Activated B cell treated with CpG ODN at 0.5 μM for 24 hours (primary cell): Measurements from ENCODE around the gene DNAJB4. TPM values are rescaled to one million over a fixed set of nuclear protein-coding genes. Genes with fewer than 3 reads are reported as not detected.

Source experiments
- ATAC-seq: fragments of 200-7000 bp; cut with Tn5 transposase; one replicate; pipeline ENCODE4 v1.10.0; 2021; ENCODE audit warnings: low read depth, mild to moderate bottlenecking, moderate library complexity
- CTCF ChIA-PET: fragments of 350-600 bp; sonication (Branson Sonifier 250); formaldehyde crosslinking; loops from one replicate; lab custom pipeline; 2021; ENCODE audit warnings: antibody characterized with exemption; lab: Charles Lee
- POLR2A ChIA-PET: fragments of 350-600 bp; sonication (Branson Sonifier 250); formaldehyde crosslinking; loops from one replicate; lab custom pipeline; 2021; ENCODE audit warnings: antibody characterized with exemption; lab: Charles Lee
- DNase-seq: peaks from one replicate; pipeline ENCODE4 v3.0.0; 2022
- H3K27ac Mint-ChIP-seq: one replicate; pipeline ENCODE4 v1.8.0; 2020; ENCODE audit warnings: mixed read lengths
- H3K27me3 Mint-ChIP-seq: one replicate; pipeline ENCODE4 v1.8.0; 2021; ENCODE audit warnings: mixed read lengths
- H3K36me3 Mint-ChIP-seq: one replicate; pipeline ENCODE4 v1.8.0; 2021; ENCODE audit warnings: low read depth, mixed read lengths
- H3K4me1 Mint-ChIP-seq: one replicate; pipeline ENCODE4 v1.8.0; 2021; ENCODE audit warnings: mixed read lengths
- H3K4me3 Mint-ChIP-seq: one replicate; pipeline ENCODE4 v1.8.0; 2020; ENCODE audit warnings: mild to moderate bottlenecking, mixed read lengths
- H3K9me3 Mint-ChIP-seq: one replicate; pipeline ENCODE4 v1.8.0; 2020; ENCODE audit warnings: mixed read lengths
- CTCF ChIP-seq: fragments of 200-600 bp; IDR thresholded peaks from one replicate; pipeline ENCODE4 v1.8.0; 2022; ENCODE audit warnings: antibody characterized with exemption, mild to moderate bottlenecking
- intact Hi-C: fragments of 100-400 bp; cut with micrococcal nuclease; formaldehyde crosslinking; loops from one replicate; pipeline ENCODE4 v1.15.1; 2024
- total RNA-seq: library from RNA; stranded (reverse); gene quantifications from 2 replicates; pipeline ENCODE4 v1.2.3, GENCODE V29; 2022

The DNAJB4 gene
- total RNA-seq, 1 donor from 2014 or later: 11.9 TPM

- POLR2A ChIA-PET: no interaction called here
- H3K4me1 Mint-ChIP-seq: peaks cover 6% of the 10 kb centered on the region
- DNase-seq: no peak
- no peak overlapping the region for H3K27ac Mint-ChIP-seq
- no peak for TF ChIP-seq CTCF
- H3K36me3 Mint-ChIP-seq: no peaks in the 10 kb centered on the region
- no peak overlapping the region for H3K4me3 Mint-ChIP-seq
- no peak for ATAC-seq
- intact Hi-C loops: no loop called here
- no peaks in the 10 kb centered on the region for H3K9me3 Mint-ChIP-seq
- H3K27me3 Mint-ChIP-seq: no peaks in the 10 kb centered on the region
- CTCF ChIA-PET: interaction anchor here (0.5 kb wide), 1 partner anchor 312 kb away, joined by 3 read pairs; no protein-coding TSS in a partner anchor
Observed at GRCh38 chr1:78038491-78038939, 33.8 kb downstream of the DNAJB4 start.

- no peak for TF ChIP-seq CTCF
- CTCF ChIA-PET: no interaction called here
- no peaks in the 10 kb centered on the region for H3K9me3 Mint-ChIP-seq
- no peak overlapping the region for H3K27ac Mint-ChIP-seq
- peaks cover 13% of the 10 kb centered on the region for H3K4me1 Mint-ChIP-seq
- no peak overlapping the region for H3K4me3 Mint-ChIP-seq
- POLR2A ChIA-PET: interaction anchor here (0.6 kb wide), 1 partner anchor 39 kb away, joined by 3 read pairs; no protein-coding TSS in a partner anchor
- H3K36me3 Mint-ChIP-seq: no peaks in the 10 kb centered on the region
- ATAC-seq (no peak), DNase-seq (no peak)
- intact Hi-C loops: no loop called here
- peaks cover 12% of the 10 kb centered on the region for H3K27me3 Mint-ChIP-seq
Observed at GRCh38 chr1:78040484-78041089, 35.8 kb downstream of the DNAJB4 start.

- intact Hi-C loops: no loop called here
- ATAC-seq (no peak), DNase-seq (no peak)
- CTCF ChIA-PET: no interaction called here
- no peaks in the 10 kb centered on the region for H3K36me3 Mint-ChIP-seq
- peaks cover 30% of the 10 kb centered on the region for H3K27me3 Mint-ChIP-seq
- H3K27ac Mint-ChIP-seq: no peak overlapping the region
- peaks cover 22% of the 10 kb centered on the region for H3K4me1 Mint-ChIP-seq
- TF ChIP-seq CTCF: no peak
- no peaks in the 10 kb centered on the region for H3K9me3 Mint-ChIP-seq
- POLR2A ChIA-PET: interaction anchor here (0.7 kb wide), 1 partner anchor 67 kb away, joined by 3 read pairs; no protein-coding TSS in a partner anchor
- no peak overlapping the region for H3K4me3 Mint-ChIP-seq
Observed at GRCh38 chr1:78043436-78043835, 38.7 kb downstream of the DNAJB4 start.

GRCh38 chr1:78044796-78045562, 40.2 kb downstream of the DNAJB4 start:
- Mint-ChIP-seq H3K36me3 (no peaks in the 10 kb centered on the region), H3K4me1 (peaks cover 22% of the 10 kb centered on the region), H3K27me3 (peaks cover 39% of the 10 kb centered on the region), H3K4me3 (peak overlapping the region; percentile 73), H3K27ac (no peak overlapping the region), H3K9me3 (no peaks in the 10 kb centered on the region)
- no peak for DNase-seq
- ATAC-seq: no peak
- no peak for TF ChIP-seq CTCF
- ChIA-PET CTCF (no interaction called here), POLR2A (interaction anchor here (0.6 to 1.1 kb wide), 2 partner anchors 40 to 266 kb away, joined by 3 to 4 read pairs; partner anchors contain the start of genes DNAJB4 and MIGA1)
- intact Hi-C loops: no loop called here

GRCh38 chr1:78045563-78045925, 40.8 kb downstream of the DNAJB4 start:
- Mint-ChIP-seq H3K27ac (no peak overlapping the region), H3K9me3 (no peaks in the 10 kb centered on the region), H3K4me3 (peak overlapping the region; percentile 73), H3K36me3 (no peaks in the 10 kb centered on the region), H3K4me1 (peaks cover 19% of the 10 kb centered on the region), H3K27me3 (peaks cover 39% of the 10 kb centered on the region)
- DNase-seq: no peak
- ChIA-PET POLR2A (interaction anchor here (1.0 kb wide), 1 partner anchor 41 kb away, joined by 4 read pairs; the partner anchor contains the start of gene DNAJB4), CTCF (no interaction called here)
- no peak for ATAC-seq
- TF ChIP-seq CTCF: no peak
- intact Hi-C loops: no loop called here
